Measurements from ENCODE around the gene DOCK11.

DNA sequence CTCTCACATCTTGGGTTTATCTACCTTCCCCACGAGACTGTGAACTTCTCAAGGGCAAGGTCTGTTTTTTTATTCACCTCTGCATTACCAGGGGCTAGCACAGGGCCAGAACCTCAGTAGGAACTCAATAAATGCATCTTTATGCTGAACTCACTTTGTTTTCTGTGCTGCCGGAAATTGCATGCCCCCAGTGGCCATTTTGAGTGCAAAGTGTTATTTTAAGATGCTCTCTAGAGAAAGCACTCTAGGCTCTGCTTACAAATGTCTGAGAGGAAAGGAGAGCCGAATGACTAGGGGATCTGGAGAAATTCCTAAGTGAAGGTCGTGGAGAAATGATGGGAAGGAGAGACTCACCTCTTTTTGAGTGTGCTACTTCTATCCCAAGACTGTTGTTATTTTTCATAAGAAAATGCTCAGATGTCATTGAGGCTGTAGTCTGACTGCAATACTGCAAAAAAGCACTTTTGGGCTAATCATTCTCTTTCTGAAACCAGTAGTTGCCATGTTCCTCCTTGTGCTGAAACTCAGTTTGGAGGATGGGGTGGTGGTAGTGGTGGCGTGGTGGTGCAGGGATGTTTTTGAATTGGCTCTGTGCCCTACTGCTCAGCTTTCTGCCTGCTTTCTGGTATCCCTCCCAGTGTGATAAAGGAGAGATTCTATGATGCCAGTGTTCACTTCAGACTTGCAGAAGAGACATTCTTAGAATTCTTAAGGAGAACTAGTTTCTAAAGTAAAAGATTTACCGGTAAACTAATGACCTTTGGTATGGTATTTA is 41.3 kb downstream of the DOCK11 start:
- TF ChIP-seq CBX3 (IDR thresholded peaks at IDR 0.05; ENCODE audit: borderline replicate concordance, low read depth) (no peak), SREBF2 (IDR thresholded peaks at IDR 0.05; ENCODE audit: low read length) (no peak), POLR2A (IDR thresholded peaks at IDR 0.05; ENCODE audit: low read depth, low read length) (no peak)
